Activated T-cell treated with anti-CD3 and anti-CD28 coated beads, Interleukin-2, amount 50 U/mL, for 72 hours (primary cell): ENCODE measurements around the gene EIF3C. TPM values are rescaled to one million over a fixed set of nuclear protein-coding genes. Genes with fewer than 3 reads are reported as not detected.
"Not testable (repeated sequence)": the region's sequence is repeated elsewhere in the genome, so short reads cannot be mapped to it uniquely, and the experiment has no call there.

Source experiments
- ATAC-seq, 2 donors: fragments of 150-1000 bp; cut with Tn5 transposase; replicated peaks in 1 of 2; 2 replicates each; pipeline ENCODE4 v1.10.0; 2021; ENCODE audit warnings: moderate library complexity in 2 of 2, mild to moderate bottlenecking in 1 of 2
- DNase-seq, 2 donors: peaks; one replicate each; pipeline ENCODE4 v3.0.0; 2021 to 2022; ENCODE audit warnings: mixed read lengths in 1 of 2
- H3K27ac Mint-ChIP-seq: one replicate; pipeline ENCODE4 v1.8.0; 2022; ENCODE audit warnings: mild to moderate bottlenecking, moderate library complexity, mixed read lengths
- H3K27me3 Mint-ChIP-seq: one replicate; pipeline ENCODE4 v1.8.0; 2022; ENCODE audit warnings: low read depth, mixed read lengths
- H3K36me3 Mint-ChIP-seq, 2 donors: one replicate each; pipeline ENCODE4 v1.8.0; 2022; ENCODE audit warnings: mixed read lengths in 2 of 2, mild to moderate bottlenecking in 1 of 2; ENCODE audit not compliant: insufficient read depth in 2 of 2
- H3K4me1 Mint-ChIP-seq: one replicate; pipeline ENCODE4 v1.8.0; 2022; ENCODE audit warnings: low read depth, mixed read lengths
- H3K4me3 Mint-ChIP-seq, 2 donors: one replicate each; pipeline ENCODE4 v1.8.0; 2022; ENCODE audit warnings: mild to moderate bottlenecking in 2 of 2, mixed read lengths in 2 of 2, moderate library complexity in 2 of 2
- H3K9me3 Mint-ChIP-seq, 2 donors: one replicate each; pipeline ENCODE4 v1.8.0; 2022; ENCODE audit warnings: mixed read lengths in 2 of 2
- total RNA-seq, 2 donors: library from RNA; stranded (reverse); gene quantifications; one replicate each; pipeline ENCODE4 v1.2.3, GENCODE V29; 2022

EIF3C gene, protein sequence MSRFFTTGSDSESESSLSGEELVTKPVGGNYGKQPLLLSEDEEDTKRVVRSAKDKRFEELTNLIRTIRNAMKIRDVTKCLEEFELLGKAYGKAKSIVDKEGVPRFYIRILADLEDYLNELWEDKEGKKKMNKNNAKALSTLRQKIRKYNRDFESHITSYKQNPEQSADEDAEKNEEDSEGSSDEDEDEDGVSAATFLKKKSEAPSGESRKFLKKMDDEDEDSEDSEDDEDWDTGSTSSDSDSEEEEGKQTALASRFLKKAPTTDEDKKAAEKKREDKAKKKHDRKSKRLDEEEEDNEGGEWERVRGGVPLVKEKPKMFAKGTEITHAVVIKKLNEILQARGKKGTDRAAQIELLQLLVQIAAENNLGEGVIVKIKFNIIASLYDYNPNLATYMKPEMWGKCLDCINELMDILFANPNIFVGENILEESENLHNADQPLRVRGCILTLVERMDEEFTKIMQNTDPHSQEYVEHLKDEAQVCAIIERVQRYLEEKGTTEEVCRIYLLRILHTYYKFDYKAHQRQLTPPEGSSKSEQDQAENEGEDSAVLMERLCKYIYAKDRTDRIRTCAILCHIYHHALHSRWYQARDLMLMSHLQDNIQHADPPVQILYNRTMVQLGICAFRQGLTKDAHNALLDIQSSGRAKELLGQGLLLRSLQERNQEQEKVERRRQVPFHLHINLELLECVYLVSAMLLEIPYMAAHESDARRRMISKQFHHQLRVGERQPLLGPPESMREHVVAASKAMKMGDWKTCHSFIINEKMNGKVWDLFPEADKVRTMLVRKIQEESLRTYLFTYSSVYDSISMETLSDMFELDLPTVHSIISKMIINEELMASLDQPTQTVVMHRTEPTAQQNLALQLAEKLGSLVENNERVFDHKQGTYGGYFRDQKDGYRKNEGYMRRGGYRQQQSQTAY
- total RNA-seq, result 100 to 1,000 TPM; 470 to 660 TPM

DNA sequence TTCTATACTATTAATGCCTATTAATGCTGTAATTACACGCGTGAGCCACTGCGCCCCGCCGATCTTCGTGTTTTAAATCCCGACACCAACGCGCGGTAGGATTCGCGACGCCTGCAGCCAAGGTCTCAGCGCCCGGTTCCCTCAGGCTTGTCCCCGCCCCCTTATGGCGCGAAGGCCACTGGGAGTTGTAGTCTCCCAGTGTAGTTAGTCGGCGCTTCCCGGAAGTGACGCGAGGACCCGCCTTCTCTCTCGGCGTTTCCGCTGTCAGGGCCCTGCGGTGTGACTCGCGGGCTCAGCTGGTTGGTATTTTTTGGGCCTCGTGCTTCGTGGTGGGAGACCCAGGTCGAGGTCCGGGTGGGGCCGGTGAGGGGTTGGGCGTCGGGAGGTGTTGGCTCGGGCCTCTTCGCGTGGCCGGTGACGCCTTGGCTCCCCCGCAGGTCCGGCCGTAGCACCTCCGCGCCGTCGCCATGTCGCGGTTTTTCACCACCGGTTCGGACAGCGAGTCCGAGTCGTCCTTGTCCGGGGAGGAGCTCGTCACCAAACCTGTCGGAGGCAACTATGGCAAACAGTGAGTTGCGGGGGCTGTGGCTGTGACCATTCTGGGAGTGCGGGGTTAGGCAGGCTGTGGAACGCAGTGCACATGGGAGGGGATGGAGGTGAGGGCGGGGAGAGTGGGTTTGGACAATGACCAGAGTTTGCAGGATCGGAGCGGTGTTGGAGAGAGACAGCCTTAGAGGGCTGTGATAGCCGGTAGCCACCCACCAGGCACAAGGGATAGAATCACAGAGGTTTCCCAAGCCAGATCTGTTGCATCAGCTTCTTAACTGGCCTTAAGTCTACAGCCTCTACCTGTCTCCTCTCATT is at the start of gene EIF3C:
Gene EIF3C, plus strand, starts transcription at position 245 of the 864 bp plus-strand sequence. Its CDS starts 223 bp downstream, at position 468.
- H3K27me3 Mint-ChIP-seq, H3K36me3 Mint-ChIP-seq, DNase-seq, H3K9me3 Mint-ChIP-seq, H3K4me1 Mint-ChIP-seq, H3K27ac Mint-ChIP-seq: not testable (repeated sequence)
- peak; percentile 100 for ATAC-seq
- H3K4me3 Mint-ChIP-seq, result peak within 1 kb of the TSS; percentile 52 to 76

DNA sequence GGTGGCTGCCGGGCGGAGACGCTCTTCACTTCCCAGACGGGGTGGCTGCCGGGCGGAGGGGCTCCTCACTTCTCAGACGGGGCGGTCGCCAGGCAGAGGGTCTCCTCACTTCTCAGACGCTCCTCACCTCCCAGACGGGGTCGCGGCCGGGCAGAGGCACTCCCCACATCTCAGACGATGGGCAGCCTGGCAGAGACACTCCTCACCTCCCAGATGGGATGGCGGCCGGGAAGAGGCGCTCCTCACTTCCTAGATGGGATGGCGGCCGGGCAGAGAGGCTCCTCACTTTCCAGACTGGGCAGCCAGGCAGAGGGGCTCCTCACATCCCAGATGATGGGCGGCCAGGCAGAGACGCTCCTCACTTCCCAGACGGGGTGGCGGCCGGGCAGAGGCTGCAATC is 45.0 kb upstream of the EIF3C start:
- not testable (repeated sequence) for H3K27me3 Mint-ChIP-seq, H3K27ac Mint-ChIP-seq, H3K36me3 Mint-ChIP-seq, H3K9me3 Mint-ChIP-seq, H3K4me1 Mint-ChIP-seq, H3K4me3 Mint-ChIP-seq, DNase-seq, ATAC-seq

DNA sequence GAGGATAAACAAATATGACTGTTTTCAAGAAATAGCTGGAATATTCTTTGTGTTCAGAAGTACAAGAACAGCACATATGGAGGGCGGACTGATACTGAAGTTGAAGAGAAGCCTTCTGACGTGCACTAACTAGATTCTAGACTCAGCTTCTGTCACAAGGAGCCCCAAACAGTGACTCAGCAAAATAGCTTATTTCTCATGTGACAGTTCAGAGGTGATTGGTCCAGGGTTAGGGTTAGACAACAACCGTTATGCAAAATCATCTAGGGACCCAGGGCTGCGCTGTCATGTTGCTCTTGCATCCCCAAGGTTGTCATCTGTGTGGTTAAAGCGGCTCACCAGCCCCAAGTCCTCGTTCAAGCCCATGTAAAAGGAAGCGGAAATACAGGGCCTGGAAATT is 43.8 kb upstream of the EIF3C start:
- not testable (repeated sequence) for H3K4me3 Mint-ChIP-seq, H3K9me3 Mint-ChIP-seq, DNase-seq, H3K27me3 Mint-ChIP-seq, H3K4me1 Mint-ChIP-seq, ATAC-seq, H3K27ac Mint-ChIP-seq, H3K36me3 Mint-ChIP-seq

DNA sequence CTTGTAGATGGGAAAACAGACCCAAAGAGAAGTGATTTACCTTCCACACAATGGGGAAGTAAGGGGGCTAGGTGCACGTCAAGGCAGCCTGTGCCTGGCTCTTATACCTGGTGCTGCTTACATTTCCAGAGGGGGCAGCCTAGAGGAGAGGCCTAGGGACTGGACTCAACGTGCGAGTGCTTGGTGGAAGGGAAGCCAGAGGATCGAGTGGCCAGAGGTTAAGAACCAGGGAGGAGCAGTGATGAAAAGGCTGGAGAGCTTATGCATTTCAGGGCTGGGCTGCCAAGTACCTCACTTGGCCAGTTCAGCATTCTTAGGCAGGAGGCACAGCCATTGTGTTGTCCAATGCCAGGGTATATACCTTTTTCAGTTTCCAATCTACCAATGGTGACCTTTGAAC is 43.1 kb upstream of the EIF3C start:
- not testable (repeated sequence) for H3K27me3 Mint-ChIP-seq

DNA sequence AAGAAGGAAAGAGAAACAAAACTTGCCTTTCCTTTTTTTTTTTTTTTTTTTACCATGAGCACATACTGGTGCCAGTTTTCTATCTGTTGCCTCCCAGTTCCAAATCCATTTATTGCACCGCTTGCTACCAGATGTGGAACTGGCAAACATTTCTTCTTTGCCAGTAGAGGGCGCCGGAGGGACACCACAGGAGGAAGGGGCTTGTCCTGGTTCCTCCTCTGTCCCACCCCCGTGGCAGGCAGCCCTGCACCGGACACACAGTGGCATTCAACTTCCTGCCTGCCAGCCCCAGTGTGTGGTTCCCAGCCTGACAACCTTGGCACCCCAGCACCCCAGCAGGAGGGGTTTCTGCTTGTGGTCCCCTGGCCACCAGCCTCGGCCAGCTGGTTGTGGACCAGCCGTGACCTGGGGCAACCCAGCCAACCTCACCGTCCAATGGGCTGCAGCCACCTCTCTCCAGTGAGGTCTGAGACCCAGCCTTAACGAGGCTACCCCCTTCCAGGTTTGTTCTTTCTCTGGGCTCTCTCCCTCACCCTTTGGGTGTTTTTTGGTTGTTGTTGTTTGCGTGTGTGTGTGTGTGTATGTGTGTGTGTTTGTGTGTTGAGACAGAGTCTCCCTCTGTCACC is 22.8 kb upstream of the EIF3C start:
- H3K4me3 Mint-ChIP-seq, result peak overlapping the region in 1 of 2 donors; percentile 27
- not testable (repeated sequence) for H3K4me1 Mint-ChIP-seq, H3K27me3 Mint-ChIP-seq, H3K27ac Mint-ChIP-seq, H3K9me3 Mint-ChIP-seq, DNase-seq, H3K36me3 Mint-ChIP-seq
- peak; percentile 95 to 96 for ATAC-seq

More for the DNA sequence above, 43.1 kb upstream of the EIF3C start:
- H3K9me3 Mint-ChIP-seq, H3K27ac Mint-ChIP-seq, H3K4me1 Mint-ChIP-seq, H3K4me3 Mint-ChIP-seq, ATAC-seq, H3K36me3 Mint-ChIP-seq, DNase-seq: not testable (repeated sequence)

DNA sequence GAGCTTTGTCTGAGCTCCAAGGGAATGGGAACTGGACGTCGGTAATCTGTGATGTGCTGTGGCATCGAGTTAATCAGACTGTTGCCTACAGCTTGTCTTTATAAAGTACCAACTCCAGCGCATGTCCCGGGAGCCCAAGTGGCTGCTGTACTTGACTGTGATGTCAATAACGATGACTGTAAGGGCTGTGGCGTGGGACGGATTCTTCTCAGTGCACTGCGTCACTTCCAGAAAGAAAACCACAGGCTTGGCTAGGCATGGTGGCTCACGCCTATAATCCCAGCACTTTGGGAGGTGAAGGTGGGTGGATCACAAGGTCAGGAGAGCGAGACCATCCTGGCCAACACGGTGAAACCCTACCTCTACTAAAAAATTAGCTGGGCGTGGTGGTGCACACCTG is 21.8 kb upstream of the EIF3C start:
- not testable (repeated sequence) for H3K9me3 Mint-ChIP-seq, H3K4me1 Mint-ChIP-seq, H3K27ac Mint-ChIP-seq, H3K27me3 Mint-ChIP-seq, H3K4me3 Mint-ChIP-seq, DNase-seq, H3K36me3 Mint-ChIP-seq
- ATAC-seq, result peak; percentile 60 to 61

DNA sequence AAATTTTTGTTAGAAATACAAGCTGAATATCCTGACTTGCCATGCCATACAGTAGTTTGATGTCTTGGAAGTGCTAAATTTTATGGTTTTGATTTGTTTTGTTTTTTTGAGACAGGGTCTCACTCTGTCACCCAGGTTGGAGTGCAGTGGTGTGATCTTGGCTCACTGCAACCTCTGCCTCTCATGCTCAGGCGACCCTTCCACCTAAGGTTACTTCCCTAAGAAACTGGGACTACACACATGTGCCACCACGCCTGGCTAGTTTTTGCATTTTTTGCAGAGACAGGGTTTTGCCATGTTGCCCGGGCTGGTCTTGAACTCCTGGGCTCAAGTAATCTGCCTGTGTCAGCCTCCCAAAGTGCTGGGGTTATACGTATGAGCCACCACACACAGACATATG is 19.5 kb upstream of the EIF3C start:
- H3K4me3 Mint-ChIP-seq, H3K9me3 Mint-ChIP-seq, H3K4me1 Mint-ChIP-seq, ATAC-seq, H3K36me3 Mint-ChIP-seq, DNase-seq, H3K27me3 Mint-ChIP-seq, H3K27ac Mint-ChIP-seq: not testable (repeated sequence)

DNA sequence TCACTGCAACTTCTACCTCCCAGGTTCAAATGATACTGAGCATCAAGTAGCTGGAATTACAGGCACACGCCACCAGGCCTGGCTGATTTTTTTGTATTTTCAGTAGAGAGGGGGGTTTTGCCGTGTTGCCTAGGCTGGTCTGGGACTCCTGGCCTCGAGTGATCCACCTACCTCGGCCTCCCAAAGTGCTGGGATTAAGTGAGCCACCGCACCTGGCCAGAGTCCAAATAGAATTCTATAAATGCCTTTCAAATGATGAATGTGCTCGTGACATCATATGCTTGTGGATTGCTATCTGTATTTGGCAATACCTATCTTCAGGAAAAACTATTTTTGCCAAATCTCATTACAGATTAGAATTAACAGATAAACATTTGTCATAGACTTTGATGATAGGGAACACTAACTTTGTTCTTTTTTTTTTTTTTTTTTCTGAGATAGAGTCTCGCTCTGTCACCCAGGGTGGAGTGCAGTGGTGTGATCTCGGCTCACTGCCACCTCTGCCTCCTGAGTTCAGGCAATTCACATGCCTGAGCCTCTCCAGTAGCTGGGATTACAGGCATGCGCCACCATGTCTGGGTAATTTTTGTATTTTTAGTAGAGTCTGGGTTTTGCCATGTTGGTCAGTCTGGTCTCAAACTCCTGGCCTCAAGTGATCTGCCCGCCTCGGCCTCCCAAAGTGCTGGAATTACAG is 17.9 kb upstream of the EIF3C start:
- not testable (repeated sequence) for H3K4me1 Mint-ChIP-seq, DNase-seq, H3K36me3 Mint-ChIP-seq, ATAC-seq, H3K27ac Mint-ChIP-seq, H3K27me3 Mint-ChIP-seq, H3K4me3 Mint-ChIP-seq, H3K9me3 Mint-ChIP-seq

DNA sequence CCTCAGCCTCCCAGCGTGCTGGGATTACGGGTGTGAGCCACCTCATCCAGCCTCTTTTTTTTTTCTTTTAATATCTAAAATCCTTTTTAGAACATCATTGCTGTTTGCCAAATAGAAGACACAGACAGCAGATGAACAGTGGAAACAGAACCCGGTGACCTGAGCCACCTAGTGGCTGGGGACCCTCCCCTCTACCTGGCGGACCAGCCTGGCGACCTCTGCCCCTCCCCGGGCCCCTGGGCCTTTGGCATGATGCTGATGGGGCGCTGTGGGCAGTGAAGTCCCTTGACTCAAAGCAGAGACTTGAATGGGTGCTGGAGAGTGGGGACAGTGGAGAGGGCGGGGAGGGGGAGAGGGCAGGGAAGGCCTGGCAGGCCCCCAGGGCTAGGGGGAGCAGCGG is 11.5 kb upstream of the EIF3C start:
- not testable (repeated sequence) for DNase-seq, H3K9me3 Mint-ChIP-seq, H3K36me3 Mint-ChIP-seq, H3K27ac Mint-ChIP-seq, H3K27me3 Mint-ChIP-seq, H3K4me3 Mint-ChIP-seq, ATAC-seq, H3K4me1 Mint-ChIP-seq

DNA sequence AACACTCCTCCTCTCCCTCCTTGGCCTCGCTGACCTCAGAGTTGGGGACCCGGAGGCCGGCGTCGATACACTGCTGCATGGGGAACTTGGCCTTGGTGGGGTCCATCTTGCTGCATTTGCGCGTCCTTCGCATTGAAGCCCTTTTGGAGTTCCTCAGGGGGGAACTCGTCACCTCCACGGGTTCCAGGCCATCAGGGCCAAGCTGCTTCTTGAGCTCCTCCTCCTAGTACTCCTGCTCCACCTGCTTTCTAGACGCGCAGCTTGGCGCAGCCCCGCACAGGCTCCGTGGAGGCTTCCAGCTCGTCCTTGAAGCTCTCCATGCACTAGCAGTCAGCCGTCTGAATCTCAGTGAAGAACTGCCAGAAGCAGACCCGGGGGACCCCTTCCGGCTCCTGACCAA is 10.9 kb upstream of the EIF3C start:
- not testable (repeated sequence) for H3K4me1 Mint-ChIP-seq, DNase-seq, H3K9me3 Mint-ChIP-seq, H3K36me3 Mint-ChIP-seq, ATAC-seq, H3K4me3 Mint-ChIP-seq, H3K27me3 Mint-ChIP-seq, H3K27ac Mint-ChIP-seq

DNA sequence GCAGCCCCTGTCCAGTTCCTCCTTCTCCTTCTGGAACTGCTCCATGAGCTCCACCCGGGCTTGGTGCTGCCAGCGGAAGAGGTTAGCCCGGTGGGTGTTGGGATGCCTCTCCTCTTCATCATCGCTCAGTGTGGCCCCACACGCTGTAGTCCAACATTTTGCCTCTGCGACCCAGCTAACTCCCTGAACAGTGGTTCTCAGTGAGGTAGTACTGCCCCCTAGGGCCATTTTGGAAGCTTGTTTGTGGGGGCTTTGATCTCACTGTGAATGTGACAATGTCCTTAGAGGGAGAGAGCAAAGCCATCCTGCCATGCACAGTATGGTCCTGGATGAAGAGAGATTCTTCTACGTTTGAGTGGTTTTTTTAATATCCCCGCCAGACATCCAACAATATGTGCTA is 9.9 kb upstream of the EIF3C start:
- not testable (repeated sequence) for H3K36me3 Mint-ChIP-seq, H3K4me3 Mint-ChIP-seq, H3K4me1 Mint-ChIP-seq, H3K27ac Mint-ChIP-seq, ATAC-seq, H3K27me3 Mint-ChIP-seq, DNase-seq, H3K9me3 Mint-ChIP-seq

DNA sequence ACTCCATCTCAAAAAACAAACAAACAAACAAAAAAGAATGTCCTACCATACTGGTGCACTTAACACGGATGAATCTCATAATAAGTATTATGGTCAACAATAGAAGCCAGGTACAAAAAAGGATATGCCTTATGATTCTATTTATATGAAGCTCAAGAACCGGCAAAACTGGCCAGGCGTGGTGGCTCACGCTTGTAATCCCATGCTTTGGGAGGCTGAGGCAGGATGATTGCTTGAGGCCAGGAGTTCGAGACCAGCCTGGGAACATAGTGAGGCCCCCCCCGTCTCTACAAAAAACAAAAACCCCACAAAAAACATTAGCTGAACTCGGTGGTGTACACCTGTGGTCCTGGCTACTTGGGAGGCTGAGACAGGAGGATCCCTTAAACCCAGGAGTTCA is 7.0 kb upstream of the EIF3C start:
- H3K36me3 Mint-ChIP-seq, H3K27me3 Mint-ChIP-seq, H3K9me3 Mint-ChIP-seq, DNase-seq, H3K4me1 Mint-ChIP-seq, ATAC-seq, H3K4me3 Mint-ChIP-seq, H3K27ac Mint-ChIP-seq: not testable (repeated sequence)
